ENCODE data around the gene BLOC1S4. TPM values are rescaled to one million over a fixed set of nuclear protein-coding genes. Genes with fewer than 3 reads are reported as not detected.

BLOC1S4 gene
- polyA plus RNA-seq, 1 of the 3 experiments (the other 2 are of a cell fraction), result 22.1 TPM

DNA sequence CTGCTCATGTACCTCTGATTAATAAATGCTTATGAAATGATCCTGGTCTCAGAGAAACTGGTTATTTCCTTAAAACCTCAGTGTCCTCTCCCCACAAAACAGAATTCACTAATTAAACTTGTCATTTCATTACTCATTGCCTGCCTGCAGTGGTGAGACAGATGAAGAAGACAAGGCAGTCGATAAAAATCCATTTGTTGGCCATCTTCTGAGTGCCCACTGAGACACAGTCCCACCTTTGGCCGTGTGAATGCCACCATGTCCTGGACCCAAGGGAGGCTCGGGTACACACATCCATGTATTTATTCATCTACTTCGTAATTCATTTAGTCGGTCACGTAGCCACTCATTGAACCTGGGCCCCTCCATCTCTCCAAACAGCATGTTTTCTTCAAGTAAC lies 18.8 kb upstream of the BLOC1S4 start:
- Histone ChIP-seq H3K27me3 (ENCODE audit: insufficient read depth) (no peaks in the 10 kb centered on the region), H3K4me2 (no peak overlapping the region), H2AFZ (ENCODE audit: low read depth) (no peak overlapping the region), H3K9ac (no peak overlapping the region), H4K20me1 (ENCODE audit: insufficient read depth) (no peaks in the 10 kb centered on the region), H3F3A (replicated peaks; ENCODE audit: insufficient read depth) (no peaks in the 10 kb centered on the region), H3K4me3 (ENCODE audit: low read depth in 2 of 2, low read length in 1 of 2) (no peak overlapping the region), H3K36me3 (replicated peaks in 1 of 2; ENCODE audit: control insufficient read depth in 1 of 2, insufficient read depth in 2 of 2, low read length in 1 of 2) (no peaks in the 10 kb centered on the region), H3K9me3 (no peaks in the 10 kb centered on the region), H3K9me2 (no peaks in the 10 kb centered on the region), H3K4me1 (ENCODE audit: control insufficient read depth in 1 of 2, insufficient read depth in 2 of 2, low read depth in 1 of 2, low read length in 1 of 2) (peaks cover 0 to 19% of the 10 kb centered on the region in 2 experiments; a peak in 1 of 4 replicates), H3K27ac (ENCODE audit: low read depth in 2 of 2, low read length in 1 of 2) (no peak overlapping the region), H3K79me2 (ENCODE audit: insufficient read depth) (peaks cover 4% of the 10 kb centered on the region; the same call in 1 of the 2 replicates)
- ChIA-PET POLR2A (no interaction called here), CTCF (no interaction called here)
- DNase-seq, result no peak
- 91% methylated on average over 6 of the region's 6 CpGs for WGBS (ENCODE audit: low lambda C conversion rate)
- TF ChIP-seq FOSL2 (IDR thresholded peaks at IDR 0.05; ENCODE audit: borderline replicate concordance, low read depth), result no peak
- TF ChIP-seq GATA2 (CRISPR knock-in tag; IDR thresholded peaks at IDR 0.05), result no peak
- TF ChIP-seq CTCF (IDR thresholded peaks at IDR 0.05), result no peak
- TF ChIP-seq MEF2A (IDR thresholded peaks at IDR 0.05; ENCODE audit: borderline replicate concordance, low read depth), result no peak
- TF ChIP-seq EP300 (IDR thresholded peaks at IDR 0.05; ENCODE audit: borderline replicate concordance in 1 of 2, low read depth in 1 of 2, low read length in 1 of 2), result no peak
- TF ChIP-seq, protein P1, sequence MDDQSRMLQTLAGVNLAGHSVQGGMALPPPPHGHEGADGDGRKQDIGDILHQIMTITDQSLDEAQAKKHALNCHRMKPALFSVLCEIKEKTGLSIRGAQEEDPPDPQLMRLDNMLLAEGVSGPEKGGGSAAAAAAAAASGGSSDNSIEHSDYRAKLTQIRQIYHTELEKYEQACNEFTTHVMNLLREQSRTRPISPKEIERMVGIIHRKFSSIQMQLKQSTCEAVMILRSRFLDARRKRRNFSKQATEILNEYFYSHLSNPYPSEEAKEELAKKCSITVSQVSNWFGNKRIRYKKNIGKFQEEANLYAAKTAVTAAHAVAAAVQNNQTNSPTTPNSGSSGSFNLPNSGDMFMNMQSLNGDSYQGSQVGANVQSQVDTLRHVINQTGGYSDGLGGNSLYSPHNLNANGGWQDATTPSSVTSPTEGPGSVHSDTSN (IDR thresholded peaks at IDR 0.05), result no peak
- no peak for TF ChIP-seq TAF1 (IDR thresholded peaks at IDR 0.05; ENCODE audit: borderline replicate concordance, low read depth, low read length)
- TF ChIP-seq YY1 (IDR thresholded peaks at IDR 0.05; ENCODE audit: low read depth), result no peak
- TF ChIP-seq RAD21 (IDR thresholded peaks at IDR 0.05; ENCODE audit: low read length), result no peak
- no peak for TF ChIP-seq RCOR1 (IDR thresholded peaks at IDR 0.05; ENCODE audit: low read length)
- no peak for TF ChIP-seq RFX5 (IDR thresholded peaks at IDR 0.05; ENCODE audit: low read length)
- no peak for TF ChIP-seq SMC3 (IDR thresholded peaks at IDR 0.05; ENCODE audit: low read depth, low read length)
- no peak for TF ChIP-seq GABPA (IDR thresholded peaks at IDR 0.05; ENCODE audit: low read depth)
- no peak for TF ChIP-seq TCF12 (IDR thresholded peaks at IDR 0.05)

GRCh38 chr4:6699388-6699787 lies 16.6 kb upstream of the BLOC1S4 start:
- Histone ChIP-seq H3K36me3 (replicated peaks in 1 of 2; ENCODE audit: control insufficient read depth in 1 of 2, insufficient read depth in 2 of 2, low read length in 1 of 2) (peaks cover 8 to 10% of the 10 kb centered on the region in 2 experiments), H3K9ac (no peak overlapping the region), H3F3A (replicated peaks; ENCODE audit: insufficient read depth) (no peaks in the 10 kb centered on the region), H3K27ac (ENCODE audit: low read depth in 2 of 2, low read length in 1 of 2) (no peak overlapping the region), H3K4me2 (no peak overlapping the region), H2AFZ (ENCODE audit: low read depth) (no peak overlapping the region), H3K27me3 (ENCODE audit: insufficient read depth) (no peaks in the 10 kb centered on the region), H3K4me1 (ENCODE audit: control insufficient read depth in 1 of 2, insufficient read depth in 2 of 2, low read depth in 1 of 2, low read length in 1 of 2) (peaks cover 0 to 14% of the 10 kb centered on the region in 2 experiments; a peak in 1 of 4 replicates), H4K20me1 (ENCODE audit: insufficient read depth) (no peaks in the 10 kb centered on the region), H3K79me2 (ENCODE audit: insufficient read depth) (peaks cover 26% of the 10 kb centered on the region), H3K9me3 (no peaks in the 10 kb centered on the region), H3K9me2 (no peaks in the 10 kb centered on the region), H3K4me3 (ENCODE audit: low read depth in 2 of 2, low read length in 1 of 2) (no peak overlapping the region)
- CTCF ChIA-PET, result interaction anchor here (1.3 kb wide), 1 partner anchor 35 kb away, joined by 4 read pairs; no protein-coding TSS in a partner anchor
- DNase-seq, result no peak
- 83% methylated on average over 5 of the region's 5 CpGs for WGBS (ENCODE audit: low lambda C conversion rate)
- POLR2A ChIA-PET, result interaction anchor here (0.6 kb wide), 1 partner anchor 288 kb away, joined by 3 read pairs; no protein-coding TSS in a partner anchor
- TF ChIP-seq SMC3 (IDR thresholded peaks at IDR 0.05; ENCODE audit: low read depth, low read length) (no peak), GATA2 (CRISPR knock-in tag; IDR thresholded peaks at IDR 0.05) (no peak), POLR2AphosphoS5 (IDR thresholded peaks at IDR 0.05; ENCODE audit: low read depth, low read length) (no peak), ZBTB33 (IDR thresholded peaks at IDR 0.05; ENCODE audit: borderline replicate concordance, low read depth) (no peak), RFX5 (IDR thresholded peaks at IDR 0.05; ENCODE audit: low read length) (no peak), RAD21 (IDR thresholded peaks at IDR 0.05; ENCODE audit: low read length) (no peak), TEAD4 (IDR thresholded peaks at IDR 0.05; ENCODE audit: borderline replicate concordance, insufficient read depth) (no peak), YY1 (IDR thresholded peaks at IDR 0.05; ENCODE audit: low read depth) (no peak), JUND (IDR thresholded peaks at IDR 0.05) (no peak), REST (IDR thresholded peaks at IDR 0.05; ENCODE audit: low read depth, low read length) (no peak), MEF2A (IDR thresholded peaks at IDR 0.05; ENCODE audit: borderline replicate concordance, low read depth) (no peak)
- TF ChIP-seq, protein P2, sequence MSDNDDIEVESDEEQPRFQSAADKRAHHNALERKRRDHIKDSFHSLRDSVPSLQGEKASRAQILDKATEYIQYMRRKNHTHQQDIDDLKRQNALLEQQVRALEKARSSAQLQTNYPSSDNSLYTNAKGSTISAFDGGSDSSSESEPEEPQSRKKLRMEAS (IDR thresholded peaks at IDR 0.05; ENCODE audit: low read depth), result no peak
